Measurements from ENCODE around the gene LDLRAD4. TPM values are rescaled to one million over a fixed set of nuclear protein-coding genes. Genes with fewer than 3 reads are reported as not detected.

Gene LDLRAD4
- total RNA-seq, 4 donors from 2014 or later: 20.4 to 40.4 (median 35.3) TPM

DNA sequence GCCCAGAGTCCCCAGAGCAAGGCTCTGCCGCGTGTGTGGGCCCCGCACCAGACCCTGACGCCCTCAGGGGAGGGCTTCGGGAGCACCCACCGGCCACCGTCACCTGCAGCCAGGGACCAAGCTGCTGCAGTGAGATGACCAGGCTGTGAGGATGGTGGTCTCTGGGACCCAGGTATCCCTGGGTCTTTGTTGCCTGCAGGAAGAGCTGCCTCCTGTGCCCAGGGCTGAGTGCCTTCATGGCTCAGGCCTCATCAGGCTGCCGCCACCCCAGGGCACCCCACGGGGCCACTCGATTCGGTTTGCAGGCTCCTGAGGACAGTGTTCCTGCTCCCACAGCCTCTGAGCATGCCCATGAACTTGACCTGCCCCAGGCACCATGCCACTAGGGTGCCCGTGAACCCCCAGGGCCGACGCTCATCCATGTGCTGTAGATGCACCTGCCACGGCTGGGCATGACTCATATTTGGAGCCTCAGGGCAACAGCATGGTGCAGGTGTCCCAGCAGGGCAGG is 398.0 kb downstream of the LDLRAD4 start:
- Histone ChIP-seq H3K4me1 (peaks cover 35 to 53% (median 41%) of the 10 kb centered on the region in 4 donors), H3K27me3 (no peaks in the 10 kb centered on the region), H3K36me3 (peaks cover 0 to 8% (median 4%) of the 10 kb centered on the region in 4 donors), H3K9me3 (no peaks in the 10 kb centered on the region), H3K4me3 (no peak overlapping the region), H3K27ac (replicated peaks in 1 of 4) (no peak overlapping the region)
- intact Hi-C loops (cut with DNase I): no loop called here
- no peak for DNase-seq (ENCODE audit: extremely low spot score)
- WGBS: 93% methylated on average over 3 of the region's 15 CpGs
- TF ChIP-seq POLR2A (IDR thresholded peaks at IDR 0.05; ENCODE audit: low read depth) (no peak), CTCF (IDR thresholded peaks at IDR 0.05) (no peak), EP300 (IDR thresholded peaks at IDR 0.05) (no peak), POLR2AphosphoS5 (IDR thresholded peaks at IDR 0.05) (no peak)

GRCh38 chr18:13617826-13618515 is 399.4 kb downstream of the LDLRAD4 start:
- 84% methylated on average over 9 of the region's 9 CpGs for WGBS
- DNase-seq (ENCODE audit: extremely low spot score): peak; percentile 57
- Histone ChIP-seq H3K4me3 (no peak overlapping the region), H3K27ac (replicated peaks in 1 of 4) (no peak overlapping the region), H3K4me1 (peaks cover 21 to 41% (median 27%) of the 10 kb centered on the region in 4 donors), H3K27me3 (no peaks in the 10 kb centered on the region), H3K9me3 (no peaks in the 10 kb centered on the region), H3K36me3 (peaks cover 0 to 14% (median 9%) of the 10 kb centered on the region in 4 donors)
- TF ChIP-seq CTCF (IDR thresholded peaks at IDR 0.05): no peak
- no peak for TF ChIP-seq POLR2A (IDR thresholded peaks at IDR 0.05; ENCODE audit: low read depth)
- no peak for TF ChIP-seq EP300 (IDR thresholded peaks at IDR 0.05)
- TF ChIP-seq POLR2AphosphoS5 (IDR thresholded peaks at IDR 0.05): no peak
- intact Hi-C loops (cut with DNase I): no loop called here

DNA sequence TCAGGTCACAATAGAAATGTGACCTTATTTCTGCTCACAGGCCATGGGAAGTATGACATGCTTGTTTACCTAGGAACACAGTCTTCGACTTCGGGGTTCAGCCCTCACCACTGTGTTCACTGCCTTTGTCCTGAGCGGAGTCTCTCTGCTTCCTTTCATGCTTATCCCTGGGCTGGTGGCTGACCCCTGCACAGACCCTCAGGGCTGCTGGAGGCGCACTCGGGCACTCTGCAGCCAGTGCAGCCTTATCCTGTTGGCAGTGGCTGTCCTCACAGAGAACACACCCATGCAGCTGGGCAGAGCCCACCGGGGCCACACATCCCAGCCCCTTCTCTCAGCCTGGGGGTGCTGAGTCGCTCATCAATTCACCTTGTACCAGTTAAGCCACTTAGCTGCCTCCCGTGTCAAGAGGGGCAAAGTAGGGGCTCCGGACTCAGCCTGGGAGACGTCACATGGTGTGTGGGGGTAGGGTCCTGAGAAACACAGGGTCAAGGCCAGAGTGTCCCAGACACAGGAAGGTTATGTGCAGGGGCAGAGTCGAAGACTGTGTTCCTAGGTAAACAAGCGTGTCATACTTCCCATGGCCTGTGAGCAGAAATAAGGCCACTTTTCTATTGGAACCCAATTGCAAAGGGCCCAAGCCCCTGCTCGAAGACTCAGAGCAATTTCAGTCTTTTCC is 400.3 kb downstream of the LDLRAD4 start:
- intact Hi-C loops (cut with DNase I): no loop called here
- H3K27me3 ChIP-seq: no peaks in the 10 kb centered on the region
- no peak overlapping the region for H3K4me3 ChIP-seq
- H3K9me3 ChIP-seq: no peaks in the 10 kb centered on the region
- peak; percentile 53 for DNase-seq (ENCODE audit: extremely low spot score)
- TF ChIP-seq EP300 (IDR thresholded peaks at IDR 0.05) (no peak), POLR2AphosphoS5 (IDR thresholded peaks at IDR 0.05) (no peak)
- H3K4me1 ChIP-seq: peaks cover 16 to 32% (median 19%) of the 10 kb centered on the region in 4 donors
- H3K36me3 ChIP-seq: peaks cover 0 to 15% (median 10%) of the 10 kb centered on the region in 4 donors
- WGBS: 89% methylated on average over 11 of the region's 13 CpGs
- H3K27ac ChIP-seq (replicated peaks in 1 of 4): no peak overlapping the region

- 93% methylated on average over 16 of the region's 20 CpGs for WGBS
- DNase-seq (ENCODE audit: extremely low spot score): peak; percentile 64
- Histone ChIP-seq H3K4me3 (no peak overlapping the region), H3K27ac (replicated peaks in 1 of 4) (no peak overlapping the region), H3K9me3 (no peaks in the 10 kb centered on the region), H3K4me1 (peaks cover 9 to 26% (median 12%) of the 10 kb centered on the region in 4 donors), H3K36me3 (peaks cover 0 to 23% (median 12%) of the 10 kb centered on the region in 4 donors), H3K27me3 (no peaks in the 10 kb centered on the region)
- intact Hi-C loops (cut with DNase I): loop anchor here (5.0 to 10.0 kb wide), 2 partner anchors 57 to 505 kb away; no protein-coding TSS in a partner anchor
- no peak for TF ChIP-seq EP300 (IDR thresholded peaks at IDR 0.05)
- TF ChIP-seq POLR2AphosphoS5 (IDR thresholded peaks at IDR 0.05): no peak
- TF ChIP-seq CTCF (IDR thresholded peaks at IDR 0.05): no peak
- no peak for TF ChIP-seq POLR2A (IDR thresholded peaks at IDR 0.05; ENCODE audit: low read depth)
Observed at GRCh38 chr18:13619505-13620205, 401.1 kb downstream of the LDLRAD4 start.
